ENCODE data around the gene PGAM1.

DNA sequence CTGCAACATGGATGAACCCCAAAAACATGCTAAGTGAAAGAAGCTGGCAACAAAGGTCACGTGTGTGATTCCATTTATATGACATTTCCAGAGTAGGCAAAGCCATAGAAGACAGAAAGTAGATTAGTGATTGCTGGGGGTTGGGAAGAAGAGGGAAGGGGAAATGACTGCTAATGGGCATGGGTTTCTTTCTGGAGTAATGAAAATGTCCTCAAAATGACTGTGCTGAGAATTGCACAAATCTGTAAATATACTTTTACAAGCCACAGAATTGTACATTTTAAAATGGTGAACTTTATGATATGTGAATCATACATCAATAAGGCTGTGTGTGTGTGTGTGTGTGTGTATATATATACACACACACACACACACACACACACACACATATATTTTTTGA lies 56.4 kb downstream of the PGAM1 start:
- TF ChIP-seq, protein P1, sequence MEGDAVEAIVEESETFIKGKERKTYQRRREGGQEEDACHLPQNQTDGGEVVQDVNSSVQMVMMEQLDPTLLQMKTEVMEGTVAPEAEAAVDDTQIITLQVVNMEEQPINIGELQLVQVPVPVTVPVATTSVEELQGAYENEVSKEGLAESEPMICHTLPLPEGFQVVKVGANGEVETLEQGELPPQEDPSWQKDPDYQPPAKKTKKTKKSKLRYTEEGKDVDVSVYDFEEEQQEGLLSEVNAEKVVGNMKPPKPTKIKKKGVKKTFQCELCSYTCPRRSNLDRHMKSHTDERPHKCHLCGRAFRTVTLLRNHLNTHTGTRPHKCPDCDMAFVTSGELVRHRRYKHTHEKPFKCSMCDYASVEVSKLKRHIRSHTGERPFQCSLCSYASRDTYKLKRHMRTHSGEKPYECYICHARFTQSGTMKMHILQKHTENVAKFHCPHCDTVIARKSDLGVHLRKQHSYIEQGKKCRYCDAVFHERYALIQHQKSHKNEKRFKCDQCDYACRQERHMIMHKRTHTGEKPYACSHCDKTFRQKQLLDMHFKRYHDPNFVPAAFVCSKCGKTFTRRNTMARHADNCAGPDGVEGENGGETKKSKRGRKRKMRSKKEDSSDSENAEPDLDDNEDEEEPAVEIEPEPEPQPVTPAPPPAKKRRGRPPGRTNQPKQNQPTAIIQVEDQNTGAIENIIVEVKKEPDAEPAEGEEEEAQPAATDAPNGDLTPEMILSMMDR (IDR thresholded peaks at IDR 0.05; ENCODE audit: poor library complexity): no peak
- no peak for TF ChIP-seq EZH2phosphoT487 (IDR thresholded peaks at IDR 0.05; ENCODE audit: low read depth, severe bottlenecking, unreplicated experiment)
